ENCODE data around the gene CORO2A.

Gene CORO2A

DNA sequence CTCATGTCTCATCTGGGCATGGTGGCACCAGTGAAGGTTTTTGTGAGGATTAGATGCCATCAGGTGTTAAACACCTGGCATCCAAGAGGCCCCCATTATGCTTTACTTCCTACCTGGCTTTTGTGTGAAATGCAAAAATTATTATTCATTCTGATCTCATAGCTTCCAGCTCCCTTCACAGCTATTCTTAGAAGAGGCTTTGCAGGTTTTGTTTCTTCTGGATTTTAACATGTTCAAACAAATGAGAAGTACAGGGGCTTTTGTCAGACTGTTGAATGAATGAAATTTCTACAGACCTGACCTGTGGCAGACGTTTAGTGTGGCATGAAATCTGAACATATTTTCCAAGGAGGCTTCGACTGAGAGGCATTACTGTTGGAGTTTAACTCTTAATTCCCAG is 14.3 kb upstream of the CORO2A start:
- H3K36me3 ChIP-seq (ENCODE audit: insufficient read depth, low read length): no peaks in the 10 kb centered on the region
- H3K9me3 ChIP-seq (ENCODE audit: low read depth, low read length): no peaks in the 10 kb centered on the region
- TF ChIP-seq POLR2AphosphoS5 (IDR thresholded peaks at IDR 0.05; ENCODE audit: borderline replicate concordance, low read depth, low read length) (no peak), FOXP2 (optimal IDR thresholded peaks at IDR 0.05; ENCODE audit: control extremely low read depth, extremely low read length, insufficient read depth) (no peak), EZH2 (IDR thresholded peaks at IDR 0.05) (no peak)
- H3K9ac ChIP-seq (ENCODE audit: insufficient read length): no peak overlapping the region
- no peak overlapping the region for H3K27ac ChIP-seq
- no peak for DNase-seq (ENCODE audit: low read depth, low spot score)
- no peak overlapping the region for H3K4me3 ChIP-seq

DNA sequence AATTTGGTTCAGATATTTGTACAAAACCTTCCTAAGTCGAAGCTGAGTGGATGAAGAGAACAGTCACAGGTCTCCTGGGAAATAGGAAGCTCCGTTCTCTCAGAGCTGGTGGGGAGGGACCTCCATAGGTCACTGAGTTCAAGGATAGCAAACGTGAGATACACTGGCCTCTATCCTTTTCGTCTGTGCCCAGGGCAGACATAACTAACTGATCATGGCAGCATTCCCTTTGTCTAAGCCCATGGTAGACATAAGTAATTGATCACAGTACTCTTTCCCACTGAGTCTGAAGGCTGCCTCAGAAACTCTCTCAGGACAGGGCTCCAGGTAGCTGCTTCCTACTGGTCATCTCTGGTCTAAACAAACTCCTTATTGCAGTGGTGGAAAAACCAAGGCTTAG is 12.3 kb upstream of the CORO2A start:
- no peaks in the 10 kb centered on the region for H3K36me3 ChIP-seq (ENCODE audit: insufficient read depth, low read length)
- H3K9ac ChIP-seq (ENCODE audit: insufficient read length): no peak overlapping the region
- H3K9me3 ChIP-seq (ENCODE audit: low read depth, low read length): no peaks in the 10 kb centered on the region
- H3K4me3 ChIP-seq: no peak overlapping the region
- TF ChIP-seq POLR2AphosphoS5 (IDR thresholded peaks at IDR 0.05; ENCODE audit: borderline replicate concordance, low read depth, low read length) (no peak), FOXP2 (optimal IDR thresholded peaks at IDR 0.05; ENCODE audit: control extremely low read depth, extremely low read length, insufficient read depth) (no peak)
- no peak for DNase-seq (ENCODE audit: low read depth, low spot score)
- H3K27ac ChIP-seq: no peak overlapping the region

GRCh38 chr9:98203153-98203552 is 10.7 kb upstream of the CORO2A start:
- TF ChIP-seq POLR2AphosphoS5 (IDR thresholded peaks at IDR 0.05; ENCODE audit: borderline replicate concordance, low read depth, low read length) (no peak), EZH2 (IDR thresholded peaks at IDR 0.05) (no peak), FOXP2 (optimal IDR thresholded peaks at IDR 0.05; ENCODE audit: control extremely low read depth, extremely low read length, insufficient read depth) (no peak)
- Histone ChIP-seq H3K9ac (ENCODE audit: insufficient read length) (no peak overlapping the region), H3K4me3 (no peak overlapping the region), H3K27ac (no peak overlapping the region), H3K36me3 (ENCODE audit: insufficient read depth, low read length) (no peaks in the 10 kb centered on the region), H3K9me3 (ENCODE audit: low read depth, low read length) (no peaks in the 10 kb centered on the region)
- no peak for DNase-seq (ENCODE audit: low read depth, low spot score)

DNA sequence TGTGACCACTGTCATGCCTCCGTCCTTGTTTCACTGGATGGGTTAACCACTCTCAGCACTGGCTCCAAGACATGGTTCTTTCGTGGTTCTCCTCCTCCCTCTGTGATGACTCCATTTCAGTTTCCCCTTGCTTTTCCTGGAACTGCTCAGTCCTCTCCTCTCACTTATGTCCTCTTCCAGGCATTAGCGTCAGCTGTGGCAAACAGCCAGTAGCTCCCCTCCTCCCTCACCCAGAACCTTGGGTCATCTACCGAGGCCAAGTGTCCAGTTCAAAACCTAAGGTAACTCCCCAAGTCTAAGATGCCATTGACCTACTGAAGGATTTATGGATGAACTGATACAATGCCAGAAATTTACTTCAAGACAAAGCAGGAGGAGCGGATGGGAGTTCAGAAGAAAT is 9.8 kb upstream of the CORO2A start:
- Histone ChIP-seq H3K36me3 (ENCODE audit: insufficient read depth, low read length) (no peaks in the 10 kb centered on the region), H3K9me3 (ENCODE audit: low read depth, low read length) (no peaks in the 10 kb centered on the region), H3K27ac (no peak overlapping the region), H3K9ac (ENCODE audit: insufficient read length) (no peak overlapping the region), H3K4me3 (no peak overlapping the region)
- no peak for TF ChIP-seq FOXP2 (optimal IDR thresholded peaks at IDR 0.05; ENCODE audit: control extremely low read depth, extremely low read length, insufficient read depth)
- TF ChIP-seq POLR2AphosphoS5 (IDR thresholded peaks at IDR 0.05; ENCODE audit: borderline replicate concordance, low read depth, low read length): no peak
- TF ChIP-seq EZH2 (IDR thresholded peaks at IDR 0.05): no peak
- no peak for DNase-seq (ENCODE audit: low read depth, low spot score)

DNA sequence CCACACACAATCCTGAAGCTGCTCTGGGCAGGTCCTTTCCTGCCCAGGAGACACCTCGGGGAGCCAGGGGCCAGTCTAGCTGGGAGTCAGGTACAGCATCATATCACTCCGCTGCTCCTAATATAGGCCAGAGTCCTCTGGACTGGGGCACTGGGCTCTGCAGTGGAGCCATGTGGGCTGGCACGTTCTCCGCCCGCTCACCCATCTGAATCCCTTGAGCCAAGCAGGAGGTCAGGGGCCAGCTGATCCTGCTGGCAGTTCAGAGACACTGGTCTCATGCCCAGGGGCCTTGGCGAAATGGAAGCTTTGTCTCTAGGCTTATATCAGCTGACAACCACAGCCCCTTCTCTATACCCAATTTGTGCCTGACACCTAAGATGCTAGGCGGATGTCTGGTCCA is 9.3 kb upstream of the CORO2A start:
- Histone ChIP-seq H3K36me3 (ENCODE audit: insufficient read depth, low read length) (no peaks in the 10 kb centered on the region), H3K27ac (no peak overlapping the region), H3K9me3 (ENCODE audit: low read depth, low read length) (no peaks in the 10 kb centered on the region), H3K4me3 (no peak overlapping the region), H3K9ac (ENCODE audit: insufficient read length) (no peak overlapping the region)
- TF ChIP-seq POLR2AphosphoS5 (IDR thresholded peaks at IDR 0.05; ENCODE audit: borderline replicate concordance, low read depth, low read length) (no peak), EZH2 (IDR thresholded peaks at IDR 0.05) (no peak), FOXP2 (optimal IDR thresholded peaks at IDR 0.05; ENCODE audit: control extremely low read depth, extremely low read length, insufficient read depth) (no peak)
- DNase-seq (ENCODE audit: low read depth, low spot score): no peak

DNA sequence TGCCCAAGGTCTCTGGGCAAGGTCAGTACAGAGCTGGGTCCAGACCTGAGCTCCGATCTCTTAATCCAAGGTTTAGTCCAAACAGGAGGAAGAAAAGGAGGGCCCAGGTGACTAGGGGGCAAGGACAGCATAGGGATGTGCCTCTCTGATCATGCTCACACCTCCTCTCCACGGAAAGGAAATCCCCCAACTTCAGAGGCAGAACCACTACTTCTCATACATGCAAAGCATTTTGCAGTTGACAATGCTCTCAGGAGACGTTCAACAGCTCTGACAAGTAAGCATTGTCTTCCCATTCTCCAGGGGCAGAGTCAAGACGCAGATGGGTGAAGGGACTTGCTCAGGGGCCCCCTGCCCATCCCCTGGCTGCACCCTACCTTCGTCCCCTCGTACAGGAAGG is 8.7 kb upstream of the CORO2A start:
- no peak for DNase-seq (ENCODE audit: low read depth, low spot score)
- TF ChIP-seq POLR2AphosphoS5 (IDR thresholded peaks at IDR 0.05; ENCODE audit: borderline replicate concordance, low read depth, low read length) (no peak), FOXP2 (optimal IDR thresholded peaks at IDR 0.05; ENCODE audit: control extremely low read depth, extremely low read length, insufficient read depth) (no peak), EZH2 (IDR thresholded peaks at IDR 0.05) (no peak)
- Histone ChIP-seq H3K27ac (no peak overlapping the region), H3K4me3 (no peak overlapping the region), H3K9me3 (ENCODE audit: low read depth, low read length) (no peaks in the 10 kb centered on the region), H3K36me3 (ENCODE audit: insufficient read depth, low read length) (no peaks in the 10 kb centered on the region), H3K9ac (ENCODE audit: insufficient read length) (no peak overlapping the region)

DNA sequence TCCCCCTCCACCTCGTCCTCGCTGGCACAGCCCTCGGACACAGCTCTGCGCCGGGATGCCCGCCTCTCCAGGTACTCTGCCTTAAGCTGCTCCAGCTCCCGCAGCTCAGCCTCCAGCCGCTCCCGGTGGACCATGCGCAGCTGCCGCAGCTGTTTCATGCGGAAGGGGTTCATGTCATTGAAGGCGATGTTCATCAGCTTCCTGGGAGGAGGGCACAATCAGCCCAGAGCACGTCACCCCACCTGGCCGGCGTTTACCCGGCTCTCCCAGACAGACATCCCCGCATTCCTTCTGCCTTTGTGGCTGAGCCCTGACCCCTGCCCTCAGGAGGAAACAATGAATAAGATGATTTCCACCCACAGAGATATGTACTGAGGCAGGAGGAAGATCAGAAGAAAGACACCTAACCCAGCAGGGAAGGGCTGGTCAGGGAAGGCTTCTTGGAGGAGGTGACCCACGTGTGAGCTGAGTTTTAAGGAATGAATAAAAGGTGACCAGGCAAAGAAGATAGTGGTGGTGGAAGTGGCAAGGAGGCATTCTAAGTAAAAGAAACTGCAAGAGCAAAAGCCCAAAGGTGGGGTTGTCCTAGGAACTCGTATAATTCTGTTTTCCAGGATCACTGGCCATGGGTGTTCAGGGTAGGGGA is 7.1 kb upstream of the CORO2A start:
- Histone ChIP-seq H3K9me3 (ENCODE audit: low read depth, low read length) (no peaks in the 10 kb centered on the region), H3K36me3 (ENCODE audit: insufficient read depth, low read length) (no peaks in the 10 kb centered on the region), H3K27ac (no peak overlapping the region), H3K9ac (ENCODE audit: insufficient read length) (no peak overlapping the region), H3K4me3 (no peak overlapping the region)
- TF ChIP-seq FOXP2 (optimal IDR thresholded peaks at IDR 0.05; ENCODE audit: control extremely low read depth, extremely low read length, insufficient read depth) (no peak), POLR2AphosphoS5 (IDR thresholded peaks at IDR 0.05; ENCODE audit: borderline replicate concordance, low read depth, low read length) (no peak), EZH2 (IDR thresholded peaks at IDR 0.05) (no peak)
- DNase-seq (ENCODE audit: low read depth, low spot score): no peak

DNA sequence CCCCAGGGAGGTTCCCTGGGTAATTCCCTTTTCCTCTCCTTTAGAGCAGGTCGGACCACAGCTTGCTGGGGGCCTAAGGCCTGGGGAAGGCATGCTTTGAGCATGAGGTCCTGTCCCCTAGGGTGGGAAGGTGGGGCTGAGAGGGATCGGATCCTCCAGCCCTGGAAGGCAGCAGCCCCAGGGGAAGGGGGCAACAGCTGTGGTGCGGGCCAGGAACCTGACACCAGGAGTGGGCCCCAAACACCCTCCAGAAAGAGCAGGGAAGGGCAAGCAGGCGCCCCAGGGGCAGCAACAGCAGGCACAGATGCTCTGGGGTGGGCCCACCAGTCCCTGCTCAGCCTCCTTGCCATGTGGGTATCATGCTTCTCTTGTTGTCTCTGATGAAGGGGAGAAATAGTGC is 3.2 kb upstream of the CORO2A start:
- H3K9ac ChIP-seq (ENCODE audit: insufficient read length): no peak overlapping the region
- no peak for DNase-seq (ENCODE audit: low read depth, low spot score)
- TF ChIP-seq FOXP2 (optimal IDR thresholded peaks at IDR 0.05; ENCODE audit: control extremely low read depth, extremely low read length, insufficient read depth) (no peak), POLR2AphosphoS5 (IDR thresholded peaks at IDR 0.05; ENCODE audit: borderline replicate concordance, low read depth, low read length) (no peak), EZH2 (IDR thresholded peaks at IDR 0.05) (no peak)
- no peaks in the 10 kb centered on the region for H3K9me3 ChIP-seq (ENCODE audit: low read depth, low read length)
- H3K36me3 ChIP-seq (ENCODE audit: insufficient read depth, low read length): no peaks in the 10 kb centered on the region
- no peak overlapping the region for H3K27ac ChIP-seq
- no peak overlapping the region for H3K4me3 ChIP-seq

DNA sequence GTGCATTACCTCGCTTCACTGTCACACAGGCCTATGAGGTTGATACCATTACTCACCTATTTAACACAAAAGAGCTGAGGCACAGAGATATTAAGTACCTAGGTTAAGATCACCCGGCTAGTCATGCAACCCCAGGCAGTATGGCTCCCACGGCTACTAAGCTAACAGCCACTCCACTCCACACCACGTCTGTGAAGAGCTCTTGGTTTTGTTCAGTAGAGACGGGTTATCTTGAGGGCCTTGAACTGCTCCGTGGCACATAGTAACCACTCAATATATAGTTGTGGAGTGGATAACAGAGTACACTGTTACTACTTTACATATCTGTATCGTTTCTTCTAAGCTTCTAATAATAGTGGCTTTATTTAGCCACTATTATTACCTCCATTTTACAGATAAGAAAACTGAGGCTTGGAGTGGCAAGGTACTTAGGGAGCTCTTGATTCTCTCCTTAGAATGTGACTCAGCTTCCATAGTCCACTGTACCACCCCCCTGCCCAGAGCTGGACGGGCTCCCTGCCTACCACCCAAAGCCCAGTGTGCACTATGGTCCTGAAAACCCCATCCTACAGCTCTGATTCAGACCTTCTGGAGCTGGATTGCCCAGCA is 1.0 kb upstream of the CORO2A start:
- H3K9me3 ChIP-seq (ENCODE audit: low read depth, low read length): no peaks in the 10 kb centered on the region
- no peaks in the 10 kb centered on the region for H3K36me3 ChIP-seq (ENCODE audit: insufficient read depth, low read length)
- TF ChIP-seq FOXP2 (optimal IDR thresholded peaks at IDR 0.05; ENCODE audit: control extremely low read depth, extremely low read length, insufficient read depth): no peak
- no peak for TF ChIP-seq EZH2 (IDR thresholded peaks at IDR 0.05)
- no peak for TF ChIP-seq POLR2AphosphoS5 (IDR thresholded peaks at IDR 0.05; ENCODE audit: borderline replicate concordance, low read depth, low read length)
- DNase-seq (ENCODE audit: low read depth, low spot score): no peak
- no peak overlapping the region for H3K9ac ChIP-seq (ENCODE audit: insufficient read length)
- no peak overlapping the region for H3K27ac ChIP-seq
- H3K4me3 ChIP-seq: peak overlapping the region; percentile 78

Measured in SK-N-MC (cell line).